Astrocyte of the spinal cord (primary cell): ENCODE data around the gene SDCCAG8.

Source experiments
- DNase-seq: peaks from one replicate; pipeline ENCODE4 v3.0.0; 2011; ENCODE audit warnings: low read depth, low spot score
- H3K4me3 ChIP-seq: 2 replicates; pipeline ENCODE4 v1.5.1; 2011; ENCODE audit warnings: low read depth, mild to moderate bottlenecking, low read length, moderate library complexity
- CTCF ChIP-seq: IDR thresholded peaks from 2 replicates; pipeline ENCODE4 v1.5.1; 2012; ENCODE audit warnings: low read depth, mild to moderate bottlenecking, low read length, inconsistent platforms
- in situ Hi-C: cut with HindIII; loops from 2 replicates; pipeline ENCODE4 v1.10.0; 2017; ENCODE audit warnings: low sequenced_read_pairs

SDCCAG8 gene

GRCh38 chr1:243227622-243228021, 28.2 kb upstream of the SDCCAG8 start:
- in situ Hi-C loops = no loop called here
- no peak for DNase-seq
- TF ChIP-seq CTCF = no peak
- H3K4me3 ChIP-seq = no peak overlapping the region

- no peak for TF ChIP-seq CTCF
- in situ Hi-C loops = no loop called here
- no peak for DNase-seq
- H3K4me3 ChIP-seq = no peak overlapping the region
Measured at GRCh38 chr1:243229526-243229925, 26.3 kb upstream of the SDCCAG8 start.

GRCh38 chr1:243230914-243231313, 24.9 kb upstream of the SDCCAG8 start:
- no peak for DNase-seq
- no peak overlapping the region for H3K4me3 ChIP-seq
- in situ Hi-C loops = no loop called here
- no peak for TF ChIP-seq CTCF

GRCh38 chr1:243233908-243234307, 21.9 kb upstream of the SDCCAG8 start:
- H3K4me3 ChIP-seq = no peak overlapping the region
- peak; percentile 83 for DNase-seq
- TF ChIP-seq CTCF = no peak
- in situ Hi-C loops = no loop called here

- DNase-seq = peak; percentile 80
- no peak for TF ChIP-seq CTCF
- H3K4me3 ChIP-seq = no peak overlapping the region
- in situ Hi-C loops = no loop called here
Measured at GRCh38 chr1:243234978-243235647, 20.7 kb upstream of the SDCCAG8 start.

- TF ChIP-seq CTCF = no peak
- in situ Hi-C loops = no loop called here
- H3K4me3 ChIP-seq = no peak overlapping the region
- DNase-seq = no peak
Measured at GRCh38 chr1:243236604-243237252, 19.1 kb upstream of the SDCCAG8 start.
